Fibroblast of upper back skin (primary cell): Measurements from ENCODE around the gene MRAS.

Source experiments
- DNase-seq: peaks from one replicate; pipeline ENCODE4 v3.0.0-alpha.2; 2013

MRAS gene

GRCh38 chr3:138344754-138345153 lies 3.6 kb upstream of the MRAS start:
- no peak for DNase-seq

GRCh38 chr3:138348754-138349739 lies 668 bp downstream of the MRAS start:
- DNase-seq = no peak

- DNase-seq = no peak
Measured at GRCh38 chr3:138349926-138350665, 1.7 kb downstream of the MRAS start.

GRCh38 chr3:138351151-138351550 lies 2.8 kb downstream of the MRAS start:
- DNase-seq = no peak

GRCh38 chr3:138351916-138352550 lies 3.7 kb downstream of the MRAS start:
- no peak for DNase-seq

GRCh38 chr3:138354376-138354775 lies 6.0 kb downstream of the MRAS start:
- DNase-seq = no peak

- DNase-seq = no peak
Measured at GRCh38 chr3:138355071-138355470, 6.7 kb downstream of the MRAS start.

GRCh38 chr3:138356730-138357405 lies 8.5 kb downstream of the MRAS start:
- no peak for DNase-seq

- DNase-seq = no peak
Measured at GRCh38 chr3:138359148-138359918, 11.0 kb downstream of the MRAS start.

GRCh38 chr3:138359919-138360868 lies 11.8 kb downstream of the MRAS start:
- no peak for DNase-seq

GRCh38 chr3:138360869-138361525 lies 12.6 kb downstream of the MRAS start:
- no peak for DNase-seq

- DNase-seq = no peak
Measured at GRCh38 chr3:138361561-138361971, 13.2 kb downstream of the MRAS start.

- DNase-seq = no peak
Measured at GRCh38 chr3:138362538-138362937, 14.2 kb downstream of the MRAS start.

- DNase-seq = no peak
Measured at GRCh38 chr3:138363322-138363721, 14.9 kb downstream of the MRAS start.

- no peak for DNase-seq
Measured at GRCh38 chr3:138364356-138365252, 16.2 kb downstream of the MRAS start.

- DNase-seq = no peak
Measured at GRCh38 chr3:138365253-138365555, 16.8 kb downstream of the MRAS start.

- no peak for DNase-seq
Measured at GRCh38 chr3:138366006-138366759, 17.8 kb downstream of the MRAS start.

GRCh38 chr3:138367326-138367850 lies 19.0 kb downstream of the MRAS start:
- DNase-seq = no peak
